Gastrocnemius medialis (tissue), 4 donors: Measurements from ENCODE around the gene EMD. TPM values are rescaled to one million over a fixed set of nuclear protein-coding genes. Genes with fewer than 3 reads are reported as not detected.

Experiments
- ATAC-seq, 2 donors: fragments of 150-250 bp; one replicate each; pipeline ENCODE4 v1.9.1; 2016
- DNase-seq, 2 donors: peaks; one replicate each; pipeline ENCODE4 v3.0.0-alpha.2; 2019
- H3K27ac ChIP-seq, 4 donors: fragments of 200-600 bp; sonication (generic); 1 replicate in 1 of 4; 2 replicates in 3 of 4; pipeline ENCODE4 v1.5.1; 2016 to 2018; ENCODE audit warnings: mild to moderate bottlenecking in 2 of 4, moderate library complexity in 1 of 4
- H3K27me3 ChIP-seq, 3 donors: fragments of 200-600 bp; sonication (generic) in 2 of 3; 1 replicate in 1 of 3; 2 replicates in 2 of 3; pipeline versions ENCODE4 v1.5.1 to v1.6.0; 2016 to 2019; ENCODE audit warnings: mild to moderate bottlenecking in 1 of 3, moderate library complexity in 1 of 3
- H3K36me3 ChIP-seq, 2 donors: fragments of 200-600 bp; sonication (generic) in 1 of 2; one replicate each; pipeline ENCODE4 v1.5.1; 2017 to 2018
- H3K4me1 ChIP-seq, 2 donors: fragments of 200-600 bp; sonication (generic) in 1 of 2; one replicate each; pipeline ENCODE4 v1.5.1; 2016 to 2017; ENCODE audit warnings: mild to moderate bottlenecking in 2 of 2
- H3K4me3 ChIP-seq, 4 donors: fragments of 200-600 bp; sonication (generic) in 3 of 4; 1 replicate in 1 of 4; 2 replicates in 3 of 4; pipeline ENCODE4 v1.5.1; 2016 to 2019; ENCODE audit warnings: mild to moderate bottlenecking in 2 of 4
- H3K9me3 ChIP-seq, 3 donors: fragments of 200-600 bp; sonication (generic) in 2 of 3; 1 replicate in 1 of 3; 2 replicates in 2 of 3; pipeline ENCODE4 v1.5.1; 2016 to 2019
- CTCF ChIP-seq, 5 experiments: fragments of 450-650 bp in 3 of 5; fragments of 200-600 bp in 2 of 5; sonication (generic) in 2 of 5; IDR thresholded peaks in 4 of 5; conservative IDR thresholded peaks in 1 of 5; 1 replicate in 4 of 5; 2 replicates in 1 of 5; pipeline ENCODE4 v1.5.1; 2016 to 2019; ENCODE audit warnings: antibody characterized with exemption in 5 of 5, mild to moderate bottlenecking in 3 of 5, moderate library complexity in 3 of 5
- POLR2A ChIP-seq, 2 donors: fragments of 450-650 bp; IDR thresholded peaks; one replicate each; pipeline ENCODE4 v1.6.1; 2017; ENCODE audit warnings: antibody characterized with exemption in 2 of 2, mild to moderate bottlenecking in 2 of 2, moderate library complexity in 2 of 2
- in situ Hi-C, 4 donors: fragments of 200-750 bp; cut with MboI; loops; one replicate each; pipeline versions ENCODE4 v1.15.0 to v1.8.0; 2017; ENCODE audit warnings: low sequenced_read_pairs in 4 of 4
- intact Hi-C: fragments of 100-400 bp; cut with DNase I; formaldehyde crosslinking; loops from one replicate; pipeline ENCODE4 v1.15.1; 2023; ENCODE audit warnings: low total_unique reads
- total RNA-seq, 4 donors: library from RNA; depleted of rRNA; stranded (reverse); fragments of >200 nt; gene quantifications; one replicate each; pipeline versions ENCODE4 v1.1.0 to v1.2.3, GENCODE V29; 2016

Gene EMD
- total RNA-seq, 4 donors from 2014 or later = 36.2 to 61.5 (median 53.2) TPM

GRCh38 chrX:154352012-154352401 lies 27.1 kb upstream of the EMD start:
- H3K27ac ChIP-seq = no peak overlapping the region
- no peak for DNase-seq
- intact Hi-C loops = no loop called here
- H3K4me1 ChIP-seq = no peaks in the 10 kb centered on the region
- TF ChIP-seq POLR2A (IDR thresholded peaks at IDR 0.05) (no peak), CTCF (IDR thresholded peaks at IDR 0.05 in 4 of 5, conservative IDR thresholded peaks at IDR 0.05 in 1 of 5) (no peak)
- no peaks in the 10 kb centered on the region for H3K27me3 ChIP-seq
- ATAC-seq = no peak
- no peaks in the 10 kb centered on the region for H3K9me3 ChIP-seq
- no peak overlapping the region for H3K4me3 ChIP-seq
- in situ Hi-C loops = no loop called here
- no peaks in the 10 kb centered on the region for H3K36me3 ChIP-seq

- Histone ChIP-seq H3K4me3 (no peak overlapping the region), H3K4me1 (no peaks in the 10 kb centered on the region), H3K27me3 (no peaks in the 10 kb centered on the region), H3K9me3 (no peaks in the 10 kb centered on the region), H3K36me3 (no peaks in the 10 kb centered on the region), H3K27ac (no peak overlapping the region)
- intact Hi-C loops (no loop called here), in situ Hi-C loops (no loop called here)
- TF ChIP-seq CTCF (IDR thresholded peaks at IDR 0.05 in 4 of 5, conservative IDR thresholded peaks at IDR 0.05 in 1 of 5) (no peak), POLR2A (IDR thresholded peaks at IDR 0.05) (no peak)
- ATAC-seq = no peak
- no peak for DNase-seq
These were observed 26.6 kb upstream of the EMD start for GRCh38 chrX:154352466-154352865.

GRCh38 chrX:154353172-154353843 lies 25.8 kb upstream of the EMD start:
- Histone ChIP-seq H3K36me3 (no peaks in the 10 kb centered on the region), H3K4me1 (no peaks in the 10 kb centered on the region), H3K27me3 (no peaks in the 10 kb centered on the region), H3K27ac (no peak overlapping the region), H3K4me3 (no peak overlapping the region), H3K9me3 (no peaks in the 10 kb centered on the region)
- in situ Hi-C loops = no loop called here
- intact Hi-C loops = no loop called here
- TF ChIP-seq POLR2A (IDR thresholded peaks at IDR 0.05) = no peak
- TF ChIP-seq CTCF (IDR thresholded peaks at IDR 0.05 in 4 of 5, conservative IDR thresholded peaks at IDR 0.05 in 1 of 5) = no peak
- no peak for ATAC-seq
- no peak for DNase-seq

GRCh38 chrX:154354013-154354412 lies 25.1 kb upstream of the EMD start:
- DNase-seq (no peak), ATAC-seq (no peak)
- TF ChIP-seq POLR2A (IDR thresholded peaks at IDR 0.05) (no peak), CTCF (IDR thresholded peaks at IDR 0.05 in 4 of 5, conservative IDR thresholded peaks at IDR 0.05 in 1 of 5) (no peak)
- in situ Hi-C loops = no loop called here
- Histone ChIP-seq H3K36me3 (no peaks in the 10 kb centered on the region), H3K27me3 (no peaks in the 10 kb centered on the region), H3K27ac (no peak overlapping the region), H3K4me3 (no peak overlapping the region), H3K9me3 (no peaks in the 10 kb centered on the region), H3K4me1 (no peaks in the 10 kb centered on the region)
- intact Hi-C loops = no loop called here

- no peak overlapping the region for H3K4me3 ChIP-seq
- in situ Hi-C loops = no loop called here
These were observed 24.6 kb upstream of the EMD start for GRCh38 chrX:154354516-154354915.

More at GRCh38 chrX:154354516-154354915, 24.6 kb upstream of the EMD start:
- ATAC-seq (no peak), DNase-seq (no peak)
- TF ChIP-seq POLR2A (IDR thresholded peaks at IDR 0.05) (no peak), CTCF (IDR thresholded peaks at IDR 0.05 in 4 of 5, conservative IDR thresholded peaks at IDR 0.05 in 1 of 5) (no peak)
- Histone ChIP-seq H3K27me3 (no peaks in the 10 kb centered on the region), H3K9me3 (no peaks in the 10 kb centered on the region), H3K36me3 (no peaks in the 10 kb centered on the region), H3K4me1 (no peaks in the 10 kb centered on the region), H3K27ac (no peak overlapping the region)
- intact Hi-C loops = no loop called here
